Fibroblast of mammary gland (primary cell): Measurements from ENCODE around the gene SF3B4.

Experiments
- DNase-seq: peaks from one replicate; pipeline ENCODE4 v3.0.0-alpha.2; 2010; ENCODE audit warnings: low read depth
- H3K4me3 ChIP-seq: 2 replicates; pipeline ENCODE4 v1.5.1; 2011; ENCODE audit warnings: low read depth, mild to moderate bottlenecking, low read length, moderate library complexity; ENCODE audit not compliant: control insufficient read depth
- TF ChIP-seq, protein P1 (sequence below): conservative IDR thresholded peaks from 2 replicates; pipeline ENCODE4 v1.5.1; 2011; ENCODE audit warnings: low read depth, low read length, inconsistent platforms; ENCODE audit not compliant: control insufficient read depth, insufficient read depth

The SF3B4 gene

GRCh38 chr1:149934356-149934755 lies 6.8 kb upstream of the SF3B4 start:
- no peak for DNase-seq
- TF ChIP-seq, protein P1, sequence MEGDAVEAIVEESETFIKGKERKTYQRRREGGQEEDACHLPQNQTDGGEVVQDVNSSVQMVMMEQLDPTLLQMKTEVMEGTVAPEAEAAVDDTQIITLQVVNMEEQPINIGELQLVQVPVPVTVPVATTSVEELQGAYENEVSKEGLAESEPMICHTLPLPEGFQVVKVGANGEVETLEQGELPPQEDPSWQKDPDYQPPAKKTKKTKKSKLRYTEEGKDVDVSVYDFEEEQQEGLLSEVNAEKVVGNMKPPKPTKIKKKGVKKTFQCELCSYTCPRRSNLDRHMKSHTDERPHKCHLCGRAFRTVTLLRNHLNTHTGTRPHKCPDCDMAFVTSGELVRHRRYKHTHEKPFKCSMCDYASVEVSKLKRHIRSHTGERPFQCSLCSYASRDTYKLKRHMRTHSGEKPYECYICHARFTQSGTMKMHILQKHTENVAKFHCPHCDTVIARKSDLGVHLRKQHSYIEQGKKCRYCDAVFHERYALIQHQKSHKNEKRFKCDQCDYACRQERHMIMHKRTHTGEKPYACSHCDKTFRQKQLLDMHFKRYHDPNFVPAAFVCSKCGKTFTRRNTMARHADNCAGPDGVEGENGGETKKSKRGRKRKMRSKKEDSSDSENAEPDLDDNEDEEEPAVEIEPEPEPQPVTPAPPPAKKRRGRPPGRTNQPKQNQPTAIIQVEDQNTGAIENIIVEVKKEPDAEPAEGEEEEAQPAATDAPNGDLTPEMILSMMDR = no peak
- no peak overlapping the region for H3K4me3 ChIP-seq

GRCh38 chr1:149933208-149933607 lies 5.6 kb upstream of the SF3B4 start:
- TF ChIP-seq, protein P1 = no peak
- DNase-seq = no peak
- no peak overlapping the region for H3K4me3 ChIP-seq

- H3K4me3 ChIP-seq = no peak overlapping the region
- TF ChIP-seq, protein P1 = no peak
Measured at GRCh38 chr1:149932474-149932873, 4.9 kb upstream of the SF3B4 start.

DNA sequence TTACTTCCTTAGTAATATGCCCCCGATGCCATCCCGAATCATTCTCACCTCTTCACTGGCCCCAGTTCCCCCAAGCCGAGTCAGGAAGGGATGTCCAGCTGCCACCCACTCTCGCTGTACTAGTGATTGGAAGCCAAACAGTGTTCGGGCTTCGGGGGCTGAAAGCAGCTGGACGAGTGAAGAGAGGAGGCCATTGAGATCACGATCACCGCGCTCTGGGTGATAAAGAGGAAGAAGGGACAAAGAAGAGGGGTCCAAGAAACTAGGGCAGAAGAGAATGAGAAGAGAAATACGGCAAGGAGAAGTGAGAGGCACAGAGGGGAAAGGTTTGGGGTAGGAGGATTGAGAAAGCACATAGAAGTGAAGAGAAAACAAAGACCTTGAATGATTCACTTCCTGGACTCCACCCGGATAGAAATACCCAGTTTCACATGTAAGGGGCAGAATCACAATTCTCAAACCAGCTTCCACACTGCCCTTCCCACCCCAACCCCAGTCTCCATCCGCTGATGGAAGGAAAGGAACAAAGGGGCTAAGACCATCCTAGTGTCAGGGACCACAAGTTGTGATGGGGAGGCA lies 3.7 kb upstream of the SF3B4 start:
- no peak overlapping the region for H3K4me3 ChIP-seq
- TF ChIP-seq, protein P1 = no peak
- DNase-seq = peak; percentile 32

More at GRCh38 chr1:149932474-149932873, 4.9 kb upstream of the SF3B4 start:
- no peak for DNase-seq

DNA sequence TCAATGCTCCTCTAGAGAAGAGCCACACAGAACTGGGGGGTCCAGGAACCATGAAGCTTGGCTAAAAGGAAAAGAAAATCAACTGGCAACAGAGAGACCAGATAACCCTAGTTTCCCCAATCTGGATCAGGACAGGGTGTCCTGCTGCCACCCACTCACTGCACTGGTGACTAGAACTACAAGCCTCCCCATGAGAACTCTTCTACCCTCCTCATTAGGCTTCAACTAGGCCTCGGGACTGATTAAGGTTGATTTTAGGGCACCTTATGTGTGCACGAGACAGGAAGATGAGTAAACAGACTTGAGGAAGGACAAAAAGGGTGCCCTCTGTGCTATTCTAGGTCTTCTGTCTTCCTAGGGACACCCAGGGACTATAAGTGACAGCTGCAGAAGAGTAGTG lies 2.3 kb upstream of the SF3B4 start:
- no peak overlapping the region for H3K4me3 ChIP-seq
- TF ChIP-seq, protein P1 = no peak
- DNase-seq = no peak

- no peak for DNase-seq
- TF ChIP-seq, protein P1 = no peak
- peak overlapping the region; percentile 96 for H3K4me3 ChIP-seq
Measured at GRCh38 chr1:149928401-149928724, 760 bp upstream of the SF3B4 start.

GRCh38 chr1:149927056-149927562 lies 494 bp downstream of the SF3B4 start:
- no peak for DNase-seq
- peak overlapping the region; percentile 96 for H3K4me3 ChIP-seq
- TF ChIP-seq, protein P1 = no peak
